B cell (primary cell): ENCODE results near the gene PPP6R1. TPM values are rescaled to one million over a fixed set of nuclear protein-coding genes. Genes with fewer than 3 reads are reported as not detected.

Source experiments
- ATAC-seq: fragments of 200-7000 bp; cut with Tn5 transposase; one replicate; pipeline ENCODE4 v1.10.0; 2021; ENCODE audit warnings: low read depth, mild to moderate bottlenecking, moderate number of reproducible peaks, moderate library complexity
- CTCF ChIA-PET: fragments of 350-600 bp; sonication (Branson Sonifier 250); formaldehyde crosslinking; loops from one replicate; lab custom pipeline; 2021; ENCODE audit warnings: antibody characterized with exemption, inconsistent platforms; lab: Charles Lee
- POLR2A ChIA-PET: fragments of 350-600 bp; sonication (Branson Sonifier 250); formaldehyde crosslinking; loops from one replicate; lab custom pipeline; 2021; ENCODE audit warnings: antibody characterized with exemption; lab: Charles Lee
- DNase-seq: peaks from one replicate; pipeline ENCODE4 v3.0.0; 2013
- H2AFZ ChIP-seq: 2 replicates; pipeline ENCODE4 v1.6.1; 2012; ENCODE audit warnings: mild to moderate bottlenecking, low read depth, low read length; ENCODE audit not compliant: insufficient read depth, poor library complexity, severe bottlenecking
- H3K27ac ChIP-seq, 2 donors: 1 replicate in 1 of 2; 2 replicates in 1 of 2; pipeline ENCODE4 v1.5.1; 2012 to 2013; ENCODE audit warnings: low read length in 2 of 2, mild to moderate bottlenecking in 2 of 2, moderate library complexity in 1 of 2
- H3K27me3 ChIP-seq, 4 experiments: fragments of 200-600 bp in 1 of 4; sonication (generic) in 1 of 4; replicated peaks in 1 of 4; 1 replicate in 2 of 4; 2 replicates in 2 of 4; pipeline versions ENCODE4 v1.6.1 to v1.7.0; 2013 to 2016; ENCODE audit warnings: low read length in 3 of 4, mild to moderate bottlenecking in 2 of 4, mixed read lengths in 1 of 4, moderate library complexity in 1 of 4; ENCODE audit not compliant: insufficient read depth in 4 of 4, control insufficient read depth in 3 of 4; ENCODE audit errors: control extremely low read depth in 1 of 4
- H3K36me3 ChIP-seq, 2 experiments: replicated peaks in 1 of 2; 1 replicate in 1 of 2; 2 replicates in 1 of 2; pipeline versions ENCODE4 v1.6.1 to v1.7.1; 2013; ENCODE audit warnings: low read length in 1 of 2; ENCODE audit not compliant: insufficient read depth in 2 of 2, control insufficient read depth in 1 of 2; ENCODE audit errors: control extremely low read depth in 1 of 2, extremely low read depth in 1 of 2
- H3K4me1 ChIP-seq, 2 donors: fragments of 200-600 bp in 1 of 2; sonication (generic) in 1 of 2; 1 replicate in 1 of 2; 2 replicates in 1 of 2; pipeline versions ENCODE4 v1.5.1 to v1.6.1; 2013 to 2017; ENCODE audit warnings: low read length in 2 of 2; ENCODE audit not compliant: control insufficient read depth in 2 of 2, insufficient read depth in 2 of 2
- H3K4me2 ChIP-seq: replicated peaks from 2 replicates; pipeline ENCODE3; 2012; ENCODE audit warnings: mild to moderate bottlenecking, low read depth, low read length; ENCODE audit not compliant: poor library complexity, severe bottlenecking
- H3K4me3 ChIP-seq, 5 experiments: fragments of 200-600 bp in 1 of 5; sonication (generic) in 1 of 5; 1 replicate in 3 of 5; 2 replicates in 2 of 5; pipeline versions ENCODE4 v1.5.1 to v1.7.0; 2011 to 2016; ENCODE audit warnings: low read length in 4 of 5, mild to moderate bottlenecking in 4 of 5, low read depth in 2 of 5, control low read depth in 1 of 5, moderate library complexity in 1 of 5; ENCODE audit not compliant: insufficient read depth in 1 of 5; ENCODE audit errors: control extremely low read depth in 1 of 5, extremely low read depth in 1 of 5
- H3K79me2 ChIP-seq: fragments of 200-600 bp; sonication (generic); one replicate; pipeline ENCODE4 v1.6.0; 2016; ENCODE audit warnings: low read length; ENCODE audit not compliant: control insufficient read depth, insufficient read depth
- H3K9ac ChIP-seq: fragments of 200-600 bp; sonication (generic); 2 replicates; pipeline ENCODE4 v1.6.1; 2017; ENCODE audit warnings: mild to moderate bottlenecking, low read length, moderate library complexity
- H3K9me3 ChIP-seq, 3 donors: one replicate each; pipeline versions ENCODE4 v1.6.1 to v1.7.1; 2013; ENCODE audit warnings: low read length in 2 of 3; ENCODE audit not compliant: control insufficient read depth in 2 of 3, insufficient read depth in 1 of 3; ENCODE audit errors: control extremely low read depth in 1 of 3
- H4K20me1 ChIP-seq: 2 replicates; pipeline ENCODE4 v1.6.0; 2012; ENCODE audit warnings: mild to moderate bottlenecking, low read length; ENCODE audit not compliant: insufficient read depth, control insufficient read depth, poor library complexity, severe bottlenecking
- H3K27ac Mint-ChIP-seq: one replicate; pipeline ENCODE4 v1.8.0; 2021; ENCODE audit warnings: mixed read lengths
- H3K27me3 Mint-ChIP-seq: one replicate; pipeline ENCODE4 v1.8.0; 2021; ENCODE audit warnings: mixed read lengths
- H3K4me1 Mint-ChIP-seq: one replicate; pipeline ENCODE4 v1.8.0; 2021; ENCODE audit warnings: mixed read lengths
- H3K4me3 Mint-ChIP-seq: one replicate; pipeline ENCODE4 v1.8.0; 2021; ENCODE audit warnings: mixed read lengths
- H3K9me3 Mint-ChIP-seq: one replicate; pipeline ENCODE4 v1.8.0; 2022; ENCODE audit warnings: mixed read lengths; ENCODE audit not compliant: insufficient read depth
- EZH2 ChIP-seq: IDR thresholded peaks from 2 replicates; pipeline ENCODE4 v1.6.1; 2012; ENCODE audit warnings: borderline replicate concordance, low read depth, mild to moderate bottlenecking, moderate library complexity, low read length; ENCODE audit not compliant: insufficient read depth, poor library complexity, severe bottlenecking
- WGBS: methylation state at CpG from one replicate; pipeline ENCODE4 v1.1.5; 2013; ENCODE audit warnings: missing lambda C conversion rate; ENCODE audit not compliant: insufficient coverage; 5-methylcytosine and 5-hydroxymethylcytosine counted together
- intact Hi-C: fragments of 100-400 bp; cut with micrococcal nuclease; formaldehyde crosslinking; loops from one replicate; pipeline ENCODE4 v1.10.0; 2022
- polyA plus RNA-seq: library from polyadenylated mRNA; depleted of rRNA; stranded (reverse); fragments of >200 nt; gene quantifications from 2 replicates; pipeline ENCODE4 v1.2.3, GENCODE V29; 2012
- total RNA-seq, 2 donors: library from RNA; stranded (reverse); fragments of 120-200 nt in 1 of 2; gene quantifications; 1 replicate in 1 of 2; 2 replicates in 1 of 2; pipeline versions ENCODE4 v1.2.3 to v1.2.4, GENCODE V29; 2013 to 2022
- TF ChIP-seq, protein P1 (sequence below): fragments of 200-600 bp; IDR thresholded peaks from one replicate; pipeline ENCODE4 v1.8.0; 2022; ENCODE audit warnings: antibody characterized with exemption, mild to moderate bottlenecking

PPP6R1 gene
- total and polyA plus RNA-seq, 2 donors (not counting 1 experiment from before 2014, with no cell fraction given): 122 to 193 TPM

DNA sequence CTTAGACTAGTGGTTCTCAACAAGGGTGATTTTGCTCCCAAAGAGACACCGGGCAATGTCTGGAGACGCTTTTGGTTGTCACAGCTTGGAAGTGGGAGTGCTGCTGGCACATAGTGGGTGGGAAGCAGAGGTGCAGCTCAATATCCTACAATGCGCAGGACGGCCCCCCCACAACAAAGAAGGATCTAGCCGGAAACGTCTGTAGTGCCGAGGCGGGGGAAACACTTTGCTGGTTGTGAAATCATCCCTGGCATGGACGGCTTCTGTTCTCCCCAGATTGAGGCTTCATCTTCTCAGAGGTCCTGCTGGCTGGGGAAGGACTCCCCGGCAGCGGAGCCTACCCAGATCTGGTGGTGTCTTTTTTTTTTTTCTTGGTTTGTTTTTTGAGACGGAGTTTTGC lies 65.3 kb downstream of the PPP6R1 start:
- H3K36me3 ChIP-seq: no peaks in the 10 kb centered on the region
- no peaks in the 10 kb centered on the region for H3K4me1 ChIP-seq
- intact Hi-C loops: no loop called here
- Mint-ChIP-seq H3K9me3 (no peaks in the 10 kb centered on the region), H3K27ac (no peak overlapping the region), H3K27me3 (peaks cover 26% of the 10 kb centered on the region), H3K4me1 (no peaks in the 10 kb centered on the region), H3K4me3 (no peak overlapping the region)
- H3K9me3 ChIP-seq: peaks cover 0 to 8% (median 0%) of the 10 kb centered on the region in 3 donors
- no peaks in the 10 kb centered on the region for H3K79me2 ChIP-seq
- H3K4me2 ChIP-seq: no peak overlapping the region
- ChIA-PET CTCF (no interaction called here), POLR2A (no interaction called here)
- no peak overlapping the region for H3K27ac ChIP-seq
- H3K9ac ChIP-seq: no peak overlapping the region
- no peak overlapping the region for H3K4me3 ChIP-seq
- ATAC-seq (no peak), DNase-seq (no peak)
- no peak overlapping the region for H2AFZ ChIP-seq
- TF ChIP-seq, protein P1, sequence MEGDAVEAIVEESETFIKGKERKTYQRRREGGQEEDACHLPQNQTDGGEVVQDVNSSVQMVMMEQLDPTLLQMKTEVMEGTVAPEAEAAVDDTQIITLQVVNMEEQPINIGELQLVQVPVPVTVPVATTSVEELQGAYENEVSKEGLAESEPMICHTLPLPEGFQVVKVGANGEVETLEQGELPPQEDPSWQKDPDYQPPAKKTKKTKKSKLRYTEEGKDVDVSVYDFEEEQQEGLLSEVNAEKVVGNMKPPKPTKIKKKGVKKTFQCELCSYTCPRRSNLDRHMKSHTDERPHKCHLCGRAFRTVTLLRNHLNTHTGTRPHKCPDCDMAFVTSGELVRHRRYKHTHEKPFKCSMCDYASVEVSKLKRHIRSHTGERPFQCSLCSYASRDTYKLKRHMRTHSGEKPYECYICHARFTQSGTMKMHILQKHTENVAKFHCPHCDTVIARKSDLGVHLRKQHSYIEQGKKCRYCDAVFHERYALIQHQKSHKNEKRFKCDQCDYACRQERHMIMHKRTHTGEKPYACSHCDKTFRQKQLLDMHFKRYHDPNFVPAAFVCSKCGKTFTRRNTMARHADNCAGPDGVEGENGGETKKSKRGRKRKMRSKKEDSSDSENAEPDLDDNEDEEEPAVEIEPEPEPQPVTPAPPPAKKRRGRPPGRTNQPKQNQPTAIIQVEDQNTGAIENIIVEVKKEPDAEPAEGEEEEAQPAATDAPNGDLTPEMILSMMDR: no peak
- TF ChIP-seq EZH2: no peak
- peaks cover 0 to 8% (median 0%) of the 10 kb centered on the region in 4 experiments for H3K27me3 ChIP-seq
- WGBS: 90% methylated on average over 11 of the region's 12 CpGs
- H4K20me1 ChIP-seq: no peaks in the 10 kb centered on the region

DNA sequence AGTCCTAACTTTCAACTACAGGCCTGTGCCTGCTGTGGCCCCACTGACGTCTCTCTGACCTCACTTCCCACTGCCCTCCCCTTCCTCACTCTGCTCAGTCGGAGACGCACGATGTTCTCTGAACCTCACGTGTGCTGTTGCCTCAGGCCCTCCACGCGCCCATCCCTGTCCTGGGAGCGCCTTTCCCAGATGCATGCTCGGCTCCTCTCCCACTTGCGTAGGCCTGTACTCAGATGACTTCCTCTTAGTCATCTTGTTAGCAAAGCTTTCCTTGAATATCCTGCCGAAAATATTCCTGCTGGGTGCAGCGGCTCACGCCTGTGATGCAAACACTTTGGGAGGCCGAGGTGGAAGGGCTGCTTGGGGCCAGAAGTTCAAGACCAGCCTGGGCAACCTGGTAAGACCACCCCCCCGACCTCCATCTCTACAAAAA lies 69.4 kb downstream of the PPP6R1 start:
- no peaks in the 10 kb centered on the region for H3K79me2 ChIP-seq
- no peak overlapping the region for H3K27ac ChIP-seq
- POLR2A ChIA-PET: no interaction called here
- no peak overlapping the region for H3K27ac Mint-ChIP-seq
- no peaks in the 10 kb centered on the region for H4K20me1 ChIP-seq
- H3K4me1 Mint-ChIP-seq: no peaks in the 10 kb centered on the region
- H3K27me3 ChIP-seq: peaks cover 0 to 14% (median 0%) of the 10 kb centered on the region in 4 experiments
- no peak overlapping the region for H3K4me2 ChIP-seq
- H2AFZ ChIP-seq: no peak overlapping the region
- no peak for DNase-seq
- intact Hi-C loops: no loop called here
- ATAC-seq: no peak
- no peak overlapping the region for H3K4me3 ChIP-seq
- H3K9me3 ChIP-seq: no peaks in the 10 kb centered on the region
- no peaks in the 10 kb centered on the region for H3K9me3 Mint-ChIP-seq
- CTCF ChIA-PET: no interaction called here
- TF ChIP-seq, protein P1: no peak
- TF ChIP-seq EZH2: no peak
- H3K27me3 Mint-ChIP-seq: peaks cover 20% of the 10 kb centered on the region
- H3K4me1 ChIP-seq: no peaks in the 10 kb centered on the region
- H3K4me3 Mint-ChIP-seq: no peak overlapping the region
- no peaks in the 10 kb centered on the region for H3K36me3 ChIP-seq
- no peak overlapping the region for H3K9ac ChIP-seq
- 82% methylated on average over 14 of the region's 15 CpGs for WGBS
